Muscle of back (tissue), 11 donors: ENCODE measurements around the gene CFAP61. TPM values are rescaled to one million over a fixed set of nuclear protein-coding genes. Genes with fewer than 3 reads are reported as not detected.

Experiments used
- DNase-seq, 3 donors: peaks; one replicate each; pipeline versions ENCODE4 v3.0.0 to v3.0.0-alpha.2; 2013
- polyA plus RNA-seq, 10 donors: library from polyadenylated mRNA; unstranded; fragments of 120-200 nt; gene quantifications; one replicate each; pipeline ENCODE4 v1.2.1, GENCODE V29; 2013; ENCODE audit not compliant: insufficient read length in 10 of 10

CFAP61 gene
- polyA plus RNA-seq, 10 donors, result 1.9 to 10.4 (median 4.1) TPM

GRCh38 chr20:20272686-20273085 is 220.4 kb downstream of the CFAP61 start:
- no peak for DNase-seq

GRCh38 chr20:20273286-20273685 is 221.0 kb downstream of the CFAP61 start:
- DNase-seq, result no peak

GRCh38 chr20:20274821-20275220 is 222.5 kb downstream of the CFAP61 start:
- DNase-seq, result no peak

GRCh38 chr20:20275636-20276035 is 223.3 kb downstream of the CFAP61 start:
- DNase-seq, result no peak

- peak in 2 of 3 donors; percentile 22 to 46 for DNase-seq
These were observed 224.6 kb downstream of the CFAP61 start for GRCh38 chr20:20276811-20277530.

- DNase-seq, result no peak
These were observed 225.6 kb downstream of the CFAP61 start for GRCh38 chr20:20277894-20278335.

GRCh38 chr20:20286061-20286460 is 233.7 kb downstream of the CFAP61 start:
- DNase-seq, result no peak

- DNase-seq, result no peak
These were observed 237.0 kb downstream of the CFAP61 start for GRCh38 chr20:20289331-20289730.

- no peak for DNase-seq
These were observed 240.1 kb downstream of the CFAP61 start for GRCh38 chr20:20292472-20292871.

GRCh38 chr20:20293141-20293540 is 240.8 kb downstream of the CFAP61 start:
- no peak for DNase-seq

GRCh38 chr20:20293691-20294385 is 241.5 kb downstream of the CFAP61 start:
- DNase-seq, result no peak

- DNase-seq, result no peak
These were observed 243.5 kb downstream of the CFAP61 start for GRCh38 chr20:20295621-20296498.

GRCh38 chr20:20297181-20297580 is 244.8 kb downstream of the CFAP61 start:
- no peak for DNase-seq

- no peak for DNase-seq
These were observed 245.4 kb downstream of the CFAP61 start for GRCh38 chr20:20297752-20298151.

- DNase-seq, result no peak
These were observed 247.6 kb downstream of the CFAP61 start for GRCh38 chr20:20299904-20300303.

- DNase-seq, result no peak
These were observed 251.0 kb downstream of the CFAP61 start for GRCh38 chr20:20303320-20303719.

GRCh38 chr20:20303742-20304141 is 251.4 kb downstream of the CFAP61 start:
- peak in 2 of 3 donors; percentile 17 to 31 for DNase-seq

GRCh38 chr20:20304942-20305341 is 252.6 kb downstream of the CFAP61 start:
- no peak for DNase-seq

- DNase-seq, result no peak
These were observed 260.2 kb downstream of the CFAP61 start for GRCh38 chr20:20312562-20312961.

- DNase-seq, result peak in 2 of 3 donors; percentile 37 to 38
These were observed 264.9 kb downstream of the CFAP61 start for GRCh38 chr20:20317195-20317594.

GRCh38 chr20:20317621-20318364 is 265.5 kb downstream of the CFAP61 start:
- DNase-seq, result peak in 2 of 3 donors; percentile 27 to 59
